T1000 (cell line): ENCODE measurements around the gene ABHD2.

Experiments used
- DNase-seq: peaks from one replicate; lab custom pipeline; 2025; ENCODE audit warnings: mixed read lengths; lab: John Stamatoyannopoulos, UW

Gene ABHD2

GRCh38 chr15:89194608-89195007, 106.4 kb downstream of the ABHD2 start:
- no peak for DNase-seq

- no peak for DNase-seq
Observed at GRCh38 chr15:89195836-89196235, 107.6 kb downstream of the ABHD2 start.

- DNase-seq: no peak
Observed at GRCh38 chr15:89196241-89196640, 108.0 kb downstream of the ABHD2 start.

GRCh38 chr15:89196994-89197393, 108.7 kb downstream of the ABHD2 start:
- no peak for DNase-seq

GRCh38 chr15:89197503-89197971, 109.3 kb downstream of the ABHD2 start:
- no peak for DNase-seq

- DNase-seq: no peak
Observed at GRCh38 chr15:89198196-89198595, 109.9 kb downstream of the ABHD2 start.

- DNase-seq: no peak
Observed at GRCh38 chr15:89198934-89199333, 110.7 kb downstream of the ABHD2 start.

GRCh38 chr15:89199746-89200145, 111.5 kb downstream of the ABHD2 start:
- no peak for DNase-seq

- no peak for DNase-seq
Observed at GRCh38 chr15:89200182-89200581, 111.9 kb downstream of the ABHD2 start.

GRCh38 chr15:89201465-89202005, 113.3 kb downstream of the ABHD2 start:
- no peak for DNase-seq

GRCh38 chr15:89203705-89204273, 115.5 kb downstream of the ABHD2 start:
- DNase-seq: no peak

GRCh38 chr15:89205991-89206585, 117.8 kb downstream of the ABHD2 start:
- DNase-seq: no peak

GRCh38 chr15:89206908-89207331, 118.7 kb downstream of the ABHD2 start:
- peak; percentile 65 for DNase-seq

- DNase-seq: no peak
Observed at GRCh38 chr15:89208256-89208655, 120.0 kb downstream of the ABHD2 start.

- DNase-seq: no peak
Observed at GRCh38 chr15:89209057-89209456, 120.8 kb downstream of the ABHD2 start.

GRCh38 chr15:89211678-89212170, 123.5 kb downstream of the ABHD2 start:
- no peak for DNase-seq

GRCh38 chr15:89215627-89216026, 127.4 kb downstream of the ABHD2 start:
- no peak for DNase-seq

- DNase-seq: no peak
Observed at GRCh38 chr15:89217031-89217430, 128.8 kb downstream of the ABHD2 start.

- no peak for DNase-seq
Observed at GRCh38 chr15:89217686-89218376, 129.6 kb downstream of the ABHD2 start.

GRCh38 chr15:89218531-89218930, 130.3 kb downstream of the ABHD2 start:
- DNase-seq: no peak

- DNase-seq: no peak
Observed at GRCh38 chr15:89221543-89221942, 133.3 kb downstream of the ABHD2 start, which contains the start of gene RLBP1. Gene RLBP1, minus strand, starts transcription at chr15:89221579. Its CDS starts 2,604 bp downstream, at chr15:89218975.

GRCh38 chr15:89225588-89225987, 137.3 kb downstream of the ABHD2 start:
- no peak for DNase-seq
